Bronchial epithelial cell (primary cell): Measurements from ENCODE around the gene KIAA1671. TPM values are rescaled to one million over a fixed set of nuclear protein-coding genes. Genes with fewer than 3 reads are reported as not detected.

ENCODE experiments used
- DNase-seq: peaks from one replicate; pipeline ENCODE4 v3.0.0-alpha.2; 2010; ENCODE audit warnings: low read depth
- FAIRE-seq: peaks from 2 replicates; lab custom pipeline; 2011; peaks lifted over from hg19 to GRCh38; lab: Jason Lieb, UNC
- H3K27me3 ChIP-seq: 2 replicates; pipeline ENCODE4 v1.5.1; 2011; ENCODE audit warnings: low read length; ENCODE audit not compliant: control insufficient read depth, insufficient read depth
- H3K36me3 ChIP-seq: 2 replicates; pipeline ENCODE4 v1.5.1; 2011; ENCODE audit warnings: low read length; ENCODE audit not compliant: control insufficient read depth, insufficient read depth
- H3K4me3 ChIP-seq: 2 replicates; pipeline ENCODE4 v1.5.1; 2011; ENCODE audit warnings: mild to moderate bottlenecking, low read depth, low read length, control low read depth
- CTCF ChIP-seq: IDR thresholded peaks from 2 replicates; pipeline ENCODE4 v1.5.1; 2011; ENCODE audit warnings: mild to moderate bottlenecking, moderate library complexity, low read length, control low read depth, inconsistent platforms; ENCODE audit not compliant: insufficient read depth, severe bottlenecking
- total RNA-seq: library from RNA; depleted of rRNA; stranded (reverse); fragments of >200 nt; gene quantifications from 2 replicates; pipeline ENCODE4 v1.2.1, GENCODE V29; 2014

Gene KIAA1671
- total RNA-seq, 1 donor from 2014 or later, result 14.7 TPM

DNA sequence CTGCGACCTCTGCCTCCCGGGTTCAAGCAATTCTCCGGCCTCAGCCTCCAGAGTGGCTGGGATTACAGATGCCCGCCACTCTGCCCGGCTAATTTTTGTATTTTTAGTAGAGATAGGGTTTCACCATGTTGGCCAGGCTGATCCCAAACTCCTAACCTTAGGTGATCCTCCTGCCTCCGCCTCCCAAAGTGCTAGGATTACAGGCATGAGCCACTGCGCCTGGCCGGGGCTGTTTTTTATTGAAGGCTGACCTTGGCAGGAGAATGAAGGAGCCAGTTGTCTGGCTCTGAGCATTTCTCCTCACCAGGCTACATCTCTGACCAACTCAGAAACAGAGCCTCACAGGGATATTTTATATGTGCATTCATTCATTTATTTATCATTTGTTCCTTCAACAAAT is 2.3 kb downstream of the KIAA1671 start:
- peaks cover 1% of the 10 kb centered on the region for H3K36me3 ChIP-seq
- H3K27me3 ChIP-seq, result no peaks in the 10 kb centered on the region
- FAIRE-seq (no peak), DNase-seq (no peak)
- no peak for TF ChIP-seq CTCF
- H3K4me3 ChIP-seq, result no peak overlapping the region

DNA sequence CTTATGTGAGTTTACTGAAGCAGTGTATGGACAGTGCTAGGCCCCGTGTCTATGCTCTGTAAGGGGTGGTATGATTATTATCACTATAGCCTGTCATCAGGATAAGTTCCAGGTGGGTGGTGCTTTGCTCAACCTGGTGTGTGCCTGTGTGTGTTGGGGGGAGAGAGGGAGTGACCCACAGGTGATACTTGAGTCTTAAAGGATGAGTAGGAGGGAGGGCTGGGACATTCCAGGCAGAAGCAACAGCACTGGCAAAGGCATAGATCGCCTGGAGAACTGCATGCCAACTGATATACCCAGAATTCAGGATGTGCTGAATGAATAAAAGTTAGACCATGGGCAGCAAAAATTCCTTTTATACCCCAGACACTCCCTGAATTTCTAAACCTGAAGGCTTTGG is 4.5 kb downstream of the KIAA1671 start:
- H3K4me3 ChIP-seq, result no peak overlapping the region
- FAIRE-seq (no peak), DNase-seq (no peak)
- H3K27me3 ChIP-seq, result no peaks in the 10 kb centered on the region
- H3K36me3 ChIP-seq, result peaks cover 3% of the 10 kb centered on the region
- TF ChIP-seq CTCF, result no peak

DNA sequence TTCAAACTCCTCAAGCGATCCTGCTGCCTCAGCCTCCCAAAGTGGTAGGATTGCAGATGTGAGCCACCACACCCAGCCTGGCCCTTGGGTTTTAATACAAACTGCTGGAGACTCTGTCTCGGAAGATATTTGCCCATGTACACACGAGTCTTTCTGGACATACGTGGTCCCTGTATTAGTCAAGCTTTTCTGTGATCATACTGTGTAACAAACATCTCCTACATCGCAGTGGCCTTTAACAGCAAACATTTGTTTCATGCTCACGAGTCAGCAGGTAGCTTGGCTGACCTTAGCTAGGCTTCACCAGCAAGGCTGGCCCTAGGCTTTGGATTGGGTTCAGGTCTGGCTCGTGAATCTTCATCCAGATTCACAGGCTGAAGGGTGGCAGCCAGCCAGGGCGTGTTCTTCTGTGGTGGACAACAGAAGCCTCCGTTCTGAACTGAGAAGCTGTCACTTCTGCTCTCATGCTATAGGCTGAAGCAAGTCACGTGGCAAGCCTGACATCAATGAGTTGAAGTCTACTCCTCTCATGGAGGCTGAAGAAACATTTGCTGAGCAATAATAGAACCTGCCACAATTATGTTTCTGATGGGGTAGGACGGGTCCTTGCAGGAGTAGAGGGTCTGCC is 8.8 kb downstream of the KIAA1671 start:
- DNase-seq, result no peak
- Histone ChIP-seq H3K4me3 (no peak overlapping the region), H3K27me3 (no peaks in the 10 kb centered on the region), H3K36me3 (peaks cover 4% of the 10 kb centered on the region)
- no peak for TF ChIP-seq CTCF
- no peak for FAIRE-seq

GRCh38 chr22:24962094-24962493 is 9.6 kb downstream of the KIAA1671 start:
- TF ChIP-seq CTCF, result no peak
- no peak for DNase-seq
- FAIRE-seq, result no peak
- Histone ChIP-seq H3K27me3 (no peaks in the 10 kb centered on the region), H3K36me3 (peaks cover 4% of the 10 kb centered on the region), H3K4me3 (no peak overlapping the region)

DNA sequence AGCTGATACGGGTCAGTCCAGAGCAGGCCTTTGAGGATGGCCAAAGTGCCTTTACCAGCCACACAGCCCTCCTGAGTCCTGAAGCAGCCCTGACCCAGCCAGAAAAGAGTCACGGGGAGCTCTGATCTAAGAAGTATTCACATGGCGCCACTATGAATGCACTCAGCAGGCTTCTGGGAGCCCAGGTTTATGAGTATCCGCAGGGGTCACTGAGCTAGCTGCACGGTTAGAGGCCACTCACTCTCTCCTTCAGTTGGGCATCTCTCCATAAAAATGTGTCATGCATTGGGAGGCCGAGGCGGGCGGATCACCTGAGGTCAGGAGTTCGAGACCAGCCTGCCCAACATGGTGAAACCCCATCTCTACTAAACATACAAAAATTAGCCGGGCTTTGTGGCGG is 10.3 kb downstream of the KIAA1671 start:
- Histone ChIP-seq H3K27me3 (no peaks in the 10 kb centered on the region), H3K4me3 (no peak overlapping the region), H3K36me3 (peaks cover 4% of the 10 kb centered on the region)
- no peak for TF ChIP-seq CTCF
- FAIRE-seq (no peak), DNase-seq (no peak)

DNA sequence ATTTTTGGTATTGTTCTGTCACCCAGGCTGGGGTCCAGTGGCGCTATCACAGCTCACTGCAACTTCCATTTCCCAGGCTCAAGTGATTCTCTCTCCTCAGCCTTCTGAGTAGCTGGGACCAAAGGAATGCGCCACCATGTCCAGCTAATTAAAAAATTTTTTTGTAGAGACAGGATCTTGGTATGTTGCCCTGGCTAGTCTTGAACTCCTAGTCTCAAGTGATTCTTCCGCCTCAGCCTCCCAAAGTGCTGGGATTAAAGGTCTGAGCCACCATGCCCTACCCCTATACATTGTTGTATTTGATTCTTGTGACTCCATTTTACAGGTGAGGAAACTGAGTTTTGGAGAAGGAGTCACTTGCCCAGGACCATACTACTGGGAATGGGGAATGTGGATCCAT is 11.9 kb downstream of the KIAA1671 start:
- FAIRE-seq (no peak), DNase-seq (no peak)
- no peak for TF ChIP-seq CTCF
- Histone ChIP-seq H3K36me3 (peaks cover 2% of the 10 kb centered on the region), H3K27me3 (no peaks in the 10 kb centered on the region), H3K4me3 (no peak overlapping the region)
